GM08714 (cell line): Measurements from ENCODE around the gene PTAR1.

ENCODE experiments used
- H3K4me3 ChIP-seq: fragments of 200-500 bp; sonication (Bioruptor generic); 2 replicates; pipeline ENCODE4 v1.5.1; 2014; ENCODE audit warnings: mild to moderate bottlenecking, low read length, inconsistent platforms
- ZNF274 ChIP-seq: IDR thresholded peaks from 2 replicates; pipeline ENCODE4 v1.6.1; 2012; ENCODE audit warnings: mild to moderate bottlenecking, low read depth, low read length

Gene PTAR1

GRCh38 chr9:69672596-69673310, 87.1 kb downstream of the PTAR1 start:
- TF ChIP-seq ZNF274: no peak
- H3K4me3 ChIP-seq: peak overlapping the region; percentile 59; the same call in 1 of the 2 replicates

GRCh38 chr9:69671879-69672595, 87.8 kb downstream of the PTAR1 start, which contains the start of gene APBA1:
Gene APBA1 (minus strand): TSS chr9:69672371.
- H3K4me3 ChIP-seq: peak within 1 kb of the TSS; percentile 59; the same call in 1 of the 2 replicates
- no peak for TF ChIP-seq ZNF274

- no peak overlapping the region; the same call in 1 of the 2 replicates for H3K4me3 ChIP-seq
- no peak for TF ChIP-seq ZNF274
Measured at GRCh38 chr9:69671311-69671878, 88.4 kb downstream of the PTAR1 start.

GRCh38 chr9:69667306-69667705, 92.5 kb downstream of the PTAR1 start:
- no peak overlapping the region for H3K4me3 ChIP-seq
- TF ChIP-seq ZNF274: no peak

GRCh38 chr9:69660304-69660703, 99.5 kb downstream of the PTAR1 start:
- TF ChIP-seq ZNF274: no peak
- no peak overlapping the region for H3K4me3 ChIP-seq
